Right atrium auricular region (tissue), 2 donors: Measurements from ENCODE around the gene XRCC5. TPM values are rescaled to one million over a fixed set of nuclear protein-coding genes. Genes with fewer than 3 reads are reported as not detected.

Experiments used
- DNase-seq: peaks from one replicate; pipeline ENCODE4 v3.0.0-alpha.2; 2019; ENCODE audit warnings: low spot score
- H3K27ac ChIP-seq, 2 donors: fragments of 200-600 bp; sonication (generic); 1 replicate in 1 of 2; 2 replicates in 1 of 2; pipeline ENCODE4 v1.5.1; 2016 to 2019
- H3K27me3 ChIP-seq, 2 donors: fragments of 200-600 bp; sonication (generic); one replicate each; pipeline versions ENCODE4 v1.5.1 to v1.6.0; 2017 to 2019
- H3K36me3 ChIP-seq: fragments of 200-600 bp; sonication (generic); one replicate; pipeline ENCODE4 v1.5.1; 2016
- H3K4me1 ChIP-seq, 2 donors: fragments of 200-600 bp; sonication (generic); one replicate each; pipeline versions ENCODE4 v1.5.1 to v1.6.0; 2017 to 2019
- H3K4me3 ChIP-seq, 2 donors: fragments of 200-600 bp; sonication (generic); 1 replicate in 1 of 2; 2 replicates in 1 of 2; pipeline ENCODE4 v1.5.1; 2017 to 2019; ENCODE audit warnings: mild to moderate bottlenecking in 1 of 2, moderate library complexity in 1 of 2
- H3K9me3 ChIP-seq, 2 donors: fragments of 200-600 bp; sonication (generic); one replicate each; pipeline ENCODE4 v1.5.1; 2019
- CTCF ChIP-seq, 2 donors: fragments of 200-600 bp; sonication (generic); IDR thresholded peaks; one replicate each; pipeline ENCODE4 v1.5.1; 2019; ENCODE audit warnings: antibody characterized with exemption in 2 of 2
- total RNA-seq, 2 donors: library from RNA; depleted of rRNA; stranded (reverse); fragments of >200 nt; gene quantifications; one replicate each; pipeline ENCODE4 v1.1.0, GENCODE V29; 2016

Gene XRCC5
- total RNA-seq, 2 donors from 2014 or later = 89.9 to 93.7 TPM

GRCh38 chr2:216090369-216090786 lies 18.8 kb upstream of the XRCC5 start:
- H3K4me3 ChIP-seq = no peak overlapping the region
- no peaks in the 10 kb centered on the region for H3K27me3 ChIP-seq
- no peak for TF ChIP-seq CTCF (IDR thresholded peaks at IDR 0.05)
- no peaks in the 10 kb centered on the region for H3K4me1 ChIP-seq
- DNase-seq = no peak
- H3K27ac ChIP-seq = no peak overlapping the region
- H3K9me3 ChIP-seq = no peaks in the 10 kb centered on the region
- H3K36me3 ChIP-seq = no peaks in the 10 kb centered on the region

- no peak overlapping the region for H3K4me3 ChIP-seq
- no peak for TF ChIP-seq CTCF (IDR thresholded peaks at IDR 0.05)
- no peaks in the 10 kb centered on the region for H3K4me1 ChIP-seq
- H3K9me3 ChIP-seq = no peaks in the 10 kb centered on the region
- no peak for DNase-seq
- no peaks in the 10 kb centered on the region for H3K27me3 ChIP-seq
- H3K27ac ChIP-seq = no peak overlapping the region
- H3K36me3 ChIP-seq = no peaks in the 10 kb centered on the region
Observed at GRCh38 chr2:216092646-216093045, 16.5 kb upstream of the XRCC5 start.

- H3K4me3 ChIP-seq = no peak overlapping the region
- H3K4me1 ChIP-seq = no peaks in the 10 kb centered on the region
- no peaks in the 10 kb centered on the region for H3K36me3 ChIP-seq
- H3K9me3 ChIP-seq = no peaks in the 10 kb centered on the region
- DNase-seq = no peak
- H3K27me3 ChIP-seq = no peaks in the 10 kb centered on the region
- no peak overlapping the region for H3K27ac ChIP-seq
- TF ChIP-seq CTCF (IDR thresholded peaks at IDR 0.05) = no peak
Observed at GRCh38 chr2:216094701-216095100, 14.4 kb upstream of the XRCC5 start.

- no peak for TF ChIP-seq CTCF (IDR thresholded peaks at IDR 0.05)
- Histone ChIP-seq H3K27ac (no peak overlapping the region), H3K4me3 (no peak overlapping the region), H3K27me3 (no peaks in the 10 kb centered on the region), H3K36me3 (no peaks in the 10 kb centered on the region), H3K9me3 (no peaks in the 10 kb centered on the region), H3K4me1 (no peaks in the 10 kb centered on the region)
- no peak for DNase-seq
Observed at GRCh38 chr2:216098421-216099334, 10.5 kb upstream of the XRCC5 start.

GRCh38 chr2:216101109-216101508 lies 8.0 kb upstream of the XRCC5 start:
- H3K4me3 ChIP-seq = no peak overlapping the region
- H3K27ac ChIP-seq = no peak overlapping the region
- no peaks in the 10 kb centered on the region for H3K36me3 ChIP-seq
- no peak for TF ChIP-seq CTCF (IDR thresholded peaks at IDR 0.05)
- no peaks in the 10 kb centered on the region for H3K4me1 ChIP-seq
- H3K27me3 ChIP-seq = no peaks in the 10 kb centered on the region
- no peak for DNase-seq
- no peaks in the 10 kb centered on the region for H3K9me3 ChIP-seq
